ENCODE results near the gene MAG.

The MAG gene

DNA sequence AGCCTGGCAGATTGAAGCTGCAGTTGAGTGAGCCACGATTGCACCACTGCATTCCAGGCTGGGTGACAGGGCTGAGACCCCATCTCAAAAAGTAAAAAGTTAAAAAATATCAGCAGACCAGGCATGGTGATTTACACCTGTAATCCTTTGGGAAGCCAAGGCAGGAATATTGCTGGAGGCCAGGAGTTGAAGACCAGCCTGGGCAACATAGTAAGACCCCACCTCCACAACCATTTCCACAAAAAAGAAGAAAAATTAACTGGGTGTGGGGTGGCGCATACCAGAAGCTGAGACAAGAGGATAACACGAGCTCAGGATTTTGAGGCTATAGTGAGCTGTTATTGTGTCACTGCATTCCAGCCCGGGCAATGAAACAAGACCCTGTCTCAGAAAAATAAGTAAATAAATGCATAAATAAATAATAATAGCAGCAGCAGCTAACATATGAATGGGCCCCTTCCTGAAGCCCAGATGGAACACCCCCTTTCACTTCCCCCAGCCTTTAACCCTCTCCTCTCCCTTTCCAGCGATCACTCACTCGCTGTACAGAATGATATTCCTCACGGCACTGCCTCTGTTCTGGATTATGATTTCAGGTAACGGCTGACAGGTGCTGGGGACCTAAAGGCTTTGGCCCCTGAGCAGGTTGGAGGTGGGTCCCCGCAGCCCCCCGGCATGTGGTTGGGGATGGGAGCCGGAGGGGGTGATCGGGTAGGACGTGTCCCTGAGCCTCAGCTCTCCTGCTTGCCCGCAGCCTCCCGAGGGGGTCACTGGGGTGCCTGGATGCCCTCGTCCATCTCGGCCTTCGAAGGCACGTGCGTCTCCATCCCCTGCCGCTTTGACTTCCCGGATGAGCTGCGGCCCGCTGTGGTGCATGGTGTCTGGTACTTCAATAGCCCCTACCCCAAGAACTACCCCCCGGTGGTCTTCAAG lies 3.2 kb downstream of the MAG start:
- no peak overlapping the region for H3K4me3 ChIP-seq (ENCODE audit: low read depth, low read length)
- H3K36me3 ChIP-seq (ENCODE audit: control insufficient read depth, insufficient read depth, low read length): no peaks in the 10 kb centered on the region
- H3K27me3 ChIP-seq (ENCODE audit: control insufficient read depth, insufficient read depth, low read length): no peaks in the 10 kb centered on the region; the same call in 1 of the 2 replicates
- peaks cover 26% of the 10 kb centered on the region for H3K4me1 ChIP-seq (ENCODE audit: control insufficient read depth, insufficient read depth, low read length)
- H3K27ac ChIP-seq (ENCODE audit: low read depth, low read length): no peak overlapping the region
- H3K9me3 ChIP-seq (ENCODE audit: control insufficient read depth, insufficient read depth, low read depth, low read length): no peaks in the 10 kb centered on the region
- H3K9ac ChIP-seq (ENCODE audit: low read length): no peak overlapping the region

DNA sequence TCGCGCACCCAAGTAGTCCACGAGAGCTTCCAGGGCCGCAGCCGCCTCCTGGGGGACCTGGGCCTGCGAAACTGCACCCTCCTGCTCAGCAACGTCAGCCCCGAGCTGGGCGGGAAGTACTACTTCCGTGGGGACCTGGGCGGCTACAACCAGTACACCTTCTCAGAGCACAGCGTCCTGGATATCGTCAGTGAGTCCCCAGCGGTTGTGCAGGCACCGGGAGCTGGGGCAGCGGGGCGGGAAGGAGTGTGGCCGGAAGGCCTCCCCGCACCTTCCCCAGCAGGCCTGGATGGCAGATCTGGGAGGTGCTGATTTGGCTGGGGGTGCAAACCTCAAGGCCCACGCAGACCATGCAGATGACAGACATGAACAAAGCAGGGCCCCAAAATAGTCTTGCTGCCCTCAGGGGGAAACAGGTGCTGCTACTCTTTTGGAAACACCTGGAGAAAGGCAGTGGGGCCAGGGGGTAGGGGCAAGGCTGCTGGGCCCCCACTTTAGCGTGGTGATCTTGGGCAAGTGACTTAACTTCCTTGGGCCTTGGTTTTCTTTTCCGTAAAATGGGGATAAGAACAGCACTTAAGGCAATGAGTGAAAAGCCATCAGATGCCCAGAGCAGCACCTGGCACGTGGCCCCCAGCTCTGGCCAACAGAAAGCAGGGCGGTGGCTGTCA lies 4.0 kb downstream of the MAG start:
- Histone ChIP-seq H3K27ac (ENCODE audit: low read depth, low read length) (no peak overlapping the region), H3K27me3 (ENCODE audit: control insufficient read depth, insufficient read depth, low read length) (no peaks in the 10 kb centered on the region; the same call in 1 of the 2 replicates), H3K4me1 (ENCODE audit: control insufficient read depth, insufficient read depth, low read length) (peaks cover 23% of the 10 kb centered on the region), H3K36me3 (ENCODE audit: control insufficient read depth, insufficient read depth, low read length) (no peaks in the 10 kb centered on the region), H3K9me3 (ENCODE audit: control insufficient read depth, insufficient read depth, low read depth, low read length) (no peaks in the 10 kb centered on the region), H3K9ac (ENCODE audit: low read length) (no peak overlapping the region), H3K4me3 (ENCODE audit: low read depth, low read length) (no peak overlapping the region)

DNA sequence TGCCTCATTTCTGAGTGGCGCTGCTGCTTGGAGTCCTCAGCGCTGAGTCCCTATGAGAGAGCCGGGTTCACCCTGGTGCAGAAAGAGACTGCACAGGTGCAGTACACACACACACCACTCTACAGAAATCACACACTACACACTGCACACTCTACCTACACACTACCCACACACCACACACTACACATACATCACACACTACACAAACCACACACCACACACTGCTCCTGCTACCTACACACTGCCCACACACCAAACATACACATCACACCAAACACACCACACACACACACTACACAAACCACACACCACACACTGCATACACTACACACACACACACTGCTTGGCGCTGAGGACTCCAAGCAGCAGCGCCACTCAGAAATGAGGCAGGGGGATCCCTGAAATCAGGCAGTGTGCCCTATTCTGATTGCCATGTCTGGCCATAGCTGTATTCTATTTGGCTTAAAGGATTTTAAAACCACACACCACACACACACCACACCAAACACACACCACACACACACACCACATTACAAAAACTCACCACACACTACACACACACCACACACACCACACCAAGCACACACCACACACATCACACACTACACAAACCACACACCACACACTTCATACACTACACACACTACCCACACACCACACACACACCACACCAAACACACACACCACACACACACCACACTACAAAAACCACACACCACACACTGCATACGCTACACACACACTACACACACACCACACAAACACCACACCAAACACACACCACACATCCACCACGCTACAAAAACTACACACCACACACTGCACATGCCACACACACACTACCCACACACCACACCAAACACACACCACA lies 4.9 kb downstream of the MAG start:
- no peaks in the 10 kb centered on the region for H3K36me3 ChIP-seq (ENCODE audit: control insufficient read depth, insufficient read depth, low read length)
- no peaks in the 10 kb centered on the region for H3K27me3 ChIP-seq (ENCODE audit: control insufficient read depth, insufficient read depth, low read length)
- H3K27ac ChIP-seq (ENCODE audit: low read depth, low read length): no peak overlapping the region
- H3K9me3 ChIP-seq (ENCODE audit: control insufficient read depth, insufficient read depth, low read depth, low read length): no peaks in the 10 kb centered on the region
- H3K4me1 ChIP-seq (ENCODE audit: control insufficient read depth, insufficient read depth, low read length): peaks cover 21% of the 10 kb centered on the region
- no peak overlapping the region for H3K9ac ChIP-seq (ENCODE audit: low read length)
- H3K4me3 ChIP-seq (ENCODE audit: low read depth, low read length): no peak overlapping the region

DNA sequence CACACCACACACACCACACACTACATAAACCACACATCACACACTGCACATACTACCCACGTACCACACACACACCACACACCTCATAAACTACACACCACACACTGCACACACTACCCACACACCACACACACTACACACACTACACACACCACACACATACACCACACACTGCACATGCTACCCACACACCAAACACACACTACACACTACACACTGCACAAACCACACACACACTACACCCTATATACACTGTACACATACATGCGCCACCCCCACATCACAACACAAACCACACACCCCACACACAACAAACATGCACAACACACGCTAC lies 5.5 kb downstream of the MAG start:
- H3K27me3 ChIP-seq (ENCODE audit: control insufficient read depth, insufficient read depth, low read length): no peaks in the 10 kb centered on the region
- H3K27ac ChIP-seq (ENCODE audit: low read depth, low read length): no peak overlapping the region
- no peaks in the 10 kb centered on the region for H3K9me3 ChIP-seq (ENCODE audit: control insufficient read depth, insufficient read depth, low read depth, low read length)
- no peak overlapping the region for H3K9ac ChIP-seq (ENCODE audit: low read length)
- H3K4me1 ChIP-seq (ENCODE audit: control insufficient read depth, insufficient read depth, low read length): peaks cover 21% of the 10 kb centered on the region
- H3K4me3 ChIP-seq (ENCODE audit: low read depth, low read length): no peak overlapping the region
- H3K36me3 ChIP-seq (ENCODE audit: control insufficient read depth, insufficient read depth, low read length): no peaks in the 10 kb centered on the region

DNA sequence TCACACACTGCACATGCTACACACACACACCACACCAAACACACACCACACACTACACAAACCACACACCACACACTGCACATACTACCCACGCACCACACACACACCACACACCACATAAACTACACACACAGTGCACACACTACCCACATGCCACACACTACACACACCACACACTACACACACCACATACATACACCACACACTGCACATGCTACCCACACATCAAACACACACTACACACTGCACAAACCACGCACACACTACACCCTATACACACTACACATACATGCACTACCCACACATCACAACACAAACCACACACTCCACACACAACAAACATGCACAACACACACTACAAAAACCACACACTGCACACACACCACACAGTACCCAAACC lies 6.0 kb downstream of the MAG start:
- Histone ChIP-seq H3K9me3 (ENCODE audit: control insufficient read depth, insufficient read depth, low read depth, low read length) (no peaks in the 10 kb centered on the region), H3K27ac (ENCODE audit: low read depth, low read length) (no peak overlapping the region), H3K27me3 (ENCODE audit: control insufficient read depth, insufficient read depth, low read length) (no peaks in the 10 kb centered on the region), H3K4me3 (ENCODE audit: low read depth, low read length) (no peak overlapping the region), H3K9ac (ENCODE audit: low read length) (no peak overlapping the region), H3K4me1 (ENCODE audit: control insufficient read depth, insufficient read depth, low read length) (peaks cover 21% of the 10 kb centered on the region), H3K36me3 (ENCODE audit: control insufficient read depth, insufficient read depth, low read length) (no peaks in the 10 kb centered on the region)

DNA sequence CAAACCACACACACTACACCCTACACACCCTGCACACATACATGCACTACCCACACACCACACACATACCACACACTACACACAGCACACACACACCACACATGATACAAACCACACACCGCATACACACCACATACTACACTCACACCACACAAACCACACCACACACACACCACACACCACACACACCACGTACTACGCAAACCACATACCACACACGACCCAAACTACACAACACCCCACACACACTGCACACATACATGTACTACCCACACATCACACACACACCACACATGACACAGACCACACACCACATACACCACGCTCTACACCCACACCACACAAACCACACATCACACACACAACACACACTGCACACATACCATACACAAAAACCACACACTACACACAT lies 6.6 kb downstream of the MAG start:
- no peak overlapping the region for H3K9ac ChIP-seq (ENCODE audit: low read length)
- H3K4me3 ChIP-seq (ENCODE audit: low read depth, low read length): no peak overlapping the region
- H3K27me3 ChIP-seq (ENCODE audit: control insufficient read depth, insufficient read depth, low read length): no peaks in the 10 kb centered on the region
- H3K4me1 ChIP-seq (ENCODE audit: control insufficient read depth, insufficient read depth, low read length): peaks cover 14% of the 10 kb centered on the region
- H3K36me3 ChIP-seq (ENCODE audit: control insufficient read depth, insufficient read depth, low read length): no peaks in the 10 kb centered on the region
- no peaks in the 10 kb centered on the region for H3K9me3 ChIP-seq (ENCODE audit: control insufficient read depth, insufficient read depth, low read depth, low read length)
- no peak overlapping the region for H3K27ac ChIP-seq (ENCODE audit: low read depth, low read length)

DNA sequence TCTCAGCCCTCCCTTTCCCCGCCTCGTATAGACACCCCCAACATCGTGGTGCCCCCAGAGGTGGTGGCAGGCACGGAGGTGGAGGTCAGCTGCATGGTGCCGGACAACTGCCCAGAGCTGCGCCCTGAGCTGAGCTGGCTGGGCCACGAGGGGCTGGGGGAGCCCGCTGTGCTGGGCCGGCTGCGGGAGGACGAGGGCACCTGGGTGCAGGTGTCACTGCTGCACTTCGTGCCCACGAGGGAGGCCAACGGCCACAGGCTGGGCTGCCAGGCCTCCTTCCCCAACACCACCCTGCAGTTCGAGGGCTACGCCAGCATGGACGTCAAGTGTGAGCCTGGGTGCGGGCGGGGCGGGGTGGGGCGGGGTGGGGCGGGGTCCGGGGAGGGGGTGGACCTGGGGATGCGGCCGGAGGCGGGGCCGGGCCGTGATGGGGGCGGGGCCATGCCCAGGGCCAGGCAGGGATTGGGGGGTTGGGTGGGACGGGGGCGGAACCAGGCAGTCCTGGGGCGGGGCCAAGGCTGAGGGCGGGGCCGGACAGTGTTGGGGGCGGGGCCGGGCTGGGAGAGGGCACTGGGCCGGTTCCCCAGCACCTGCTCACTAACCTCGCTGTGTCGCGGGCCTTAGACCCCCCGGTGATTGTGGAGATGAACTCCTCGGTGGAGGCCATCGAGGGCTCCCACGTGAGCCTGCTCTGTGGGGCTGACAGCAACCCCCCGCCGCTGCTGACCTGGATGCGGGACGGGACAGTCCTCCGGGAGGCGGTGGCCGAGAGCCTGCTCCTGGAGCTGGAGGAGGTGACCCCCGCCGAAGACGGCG lies 7.8 kb downstream of the MAG start:
- H3K9ac ChIP-seq (ENCODE audit: low read length): no peak overlapping the region
- H3K4me1 ChIP-seq (ENCODE audit: control insufficient read depth, insufficient read depth, low read length): peaks cover 12% of the 10 kb centered on the region
- no peaks in the 10 kb centered on the region for H3K36me3 ChIP-seq (ENCODE audit: control insufficient read depth, insufficient read depth, low read length)
- no peaks in the 10 kb centered on the region for H3K9me3 ChIP-seq (ENCODE audit: control insufficient read depth, insufficient read depth, low read depth, low read length)
- peak overlapping the region; percentile 43 for H3K4me3 ChIP-seq (ENCODE audit: low read depth, low read length)
- H3K27ac ChIP-seq (ENCODE audit: low read depth, low read length): no peak overlapping the region
- no peaks in the 10 kb centered on the region for H3K27me3 ChIP-seq (ENCODE audit: control insufficient read depth, insufficient read depth, low read length)

DNA sequence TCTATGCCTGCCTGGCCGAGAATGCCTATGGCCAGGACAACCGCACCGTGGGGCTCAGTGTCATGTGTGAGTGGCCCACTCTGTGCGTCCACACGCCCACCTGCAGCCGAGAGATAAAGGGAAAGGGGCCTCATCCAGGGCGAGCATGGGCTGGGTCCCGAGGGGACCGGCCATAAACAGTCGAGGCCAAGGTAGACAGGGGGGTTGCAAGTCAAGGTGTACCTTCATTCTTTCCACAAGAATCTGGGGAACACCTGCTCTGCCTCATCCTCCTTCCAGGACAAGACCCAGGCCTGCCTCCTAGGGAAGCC lies 8.3 kb downstream of the MAG start:
- Histone ChIP-seq H3K4me1 (ENCODE audit: control insufficient read depth, insufficient read depth, low read length) (peaks cover 12% of the 10 kb centered on the region), H3K27me3 (ENCODE audit: control insufficient read depth, insufficient read depth, low read length) (no peaks in the 10 kb centered on the region), H3K4me3 (ENCODE audit: low read depth, low read length) (peak overlapping the region; percentile 43), H3K9ac (ENCODE audit: low read length) (no peak overlapping the region), H3K36me3 (ENCODE audit: control insufficient read depth, insufficient read depth, low read length) (no peaks in the 10 kb centered on the region), H3K27ac (ENCODE audit: low read depth, low read length) (no peak overlapping the region), H3K9me3 (ENCODE audit: control insufficient read depth, insufficient read depth, low read depth, low read length) (no peaks in the 10 kb centered on the region)

DNA sequence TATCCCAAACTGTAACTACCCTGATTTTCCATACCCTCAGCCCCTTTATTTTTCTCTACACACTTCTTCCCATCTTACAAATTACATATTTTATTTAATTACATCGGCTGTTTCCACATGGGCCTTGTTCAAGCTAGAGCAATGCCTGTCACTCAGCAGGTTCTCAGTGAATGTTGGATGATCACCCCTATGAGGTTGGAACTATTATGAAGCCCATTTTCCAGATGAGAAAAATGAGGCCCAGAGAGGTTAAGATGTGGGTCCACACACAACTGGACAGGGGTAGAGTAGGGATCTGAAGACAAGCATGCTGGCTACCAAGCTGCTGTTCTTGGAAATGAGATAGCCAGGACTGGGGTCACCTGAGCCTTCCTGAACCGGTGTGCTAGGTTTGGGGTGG lies 10.0 kb downstream of the MAG start:
- no peak overlapping the region for H3K4me3 ChIP-seq (ENCODE audit: low read depth, low read length)
- H3K9ac ChIP-seq (ENCODE audit: low read length): no peak overlapping the region
- H3K27ac ChIP-seq (ENCODE audit: low read depth, low read length): no peak overlapping the region
- peaks cover 9% of the 10 kb centered on the region; the same call in 1 of the 2 replicates for H3K4me1 ChIP-seq (ENCODE audit: control insufficient read depth, insufficient read depth, low read length)
- no peaks in the 10 kb centered on the region for H3K27me3 ChIP-seq (ENCODE audit: control insufficient read depth, insufficient read depth, low read length)
- no peaks in the 10 kb centered on the region for H3K36me3 ChIP-seq (ENCODE audit: control insufficient read depth, insufficient read depth, low read length)
- H3K9me3 ChIP-seq (ENCODE audit: control insufficient read depth, insufficient read depth, low read depth, low read length): no peaks in the 10 kb centered on the region

DNA sequence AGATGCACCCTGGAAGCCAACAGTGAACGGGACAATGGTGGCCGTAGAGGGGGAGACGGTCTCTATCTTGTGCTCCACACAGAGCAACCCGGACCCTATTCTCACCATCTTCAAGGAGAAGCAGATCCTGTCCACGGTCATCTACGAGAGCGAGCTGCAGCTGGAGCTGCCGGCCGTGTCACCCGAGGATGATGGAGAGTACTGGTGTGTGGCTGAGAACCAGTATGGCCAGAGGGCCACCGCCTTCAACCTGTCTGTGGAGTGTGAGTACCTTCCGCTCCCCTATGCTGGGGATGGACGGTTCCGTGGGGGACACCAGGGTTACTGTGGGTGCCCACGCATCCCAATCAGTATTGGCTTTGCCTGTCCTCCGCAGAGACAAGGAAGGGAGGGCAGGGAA lies 10.5 kb downstream of the MAG start:
- Histone ChIP-seq H3K4me3 (ENCODE audit: low read depth, low read length) (no peak overlapping the region), H3K27me3 (ENCODE audit: control insufficient read depth, insufficient read depth, low read length) (no peaks in the 10 kb centered on the region), H3K9ac (ENCODE audit: low read length) (no peak overlapping the region), H3K27ac (ENCODE audit: low read depth, low read length) (no peak overlapping the region), H3K4me1 (ENCODE audit: control insufficient read depth, insufficient read depth, low read length) (peaks cover 9% of the 10 kb centered on the region; the same call in 1 of the 2 replicates), H3K9me3 (ENCODE audit: control insufficient read depth, insufficient read depth, low read depth, low read length) (no peaks in the 10 kb centered on the region), H3K36me3 (ENCODE audit: control insufficient read depth, insufficient read depth, low read length) (no peaks in the 10 kb centered on the region)

All from HUES6 (cell line).